HG03575 (cell line): ENCODE results near the gene SRM.
"Not testable (repeated sequence)": the region's sequence is repeated elsewhere in the genome, so short reads cannot be mapped to it uniquely, and the experiment has no call there.

Experiments
- ATAC-seq: cut with Tn5 transposase; IDR thresholded peaks from one replicate; pipeline ENCODE4 v1.9.1; 2021; ENCODE audit not compliant: unreplicated experiment, insufficient number of reproducible peaks, low FRiP score; ENCODE audit errors: extremely low read depth

SRM gene

GRCh38 chr1:11067716-11068599 lies 8.1 kb upstream of the SRM start:
- no peak for ATAC-seq

- no peak for ATAC-seq
These were observed 6.0 kb upstream of the SRM start for GRCh38 chr1:11065796-11066195.

- no peak for ATAC-seq
These were observed 5.1 kb upstream of the SRM start for GRCh38 chr1:11064942-11065341.

GRCh38 chr1:11063937-11064537 lies 4.2 kb upstream of the SRM start:
- ATAC-seq = not testable (repeated sequence)

GRCh38 chr1:11062965-11063401 lies 3.2 kb upstream of the SRM start:
- no peak for ATAC-seq

GRCh38 chr1:11061652-11062365 lies 2.0 kb upstream of the SRM start:
- ATAC-seq = no peak

- ATAC-seq = no peak
These were observed 457 bp downstream of the SRM start for GRCh38 chr1:11059155-11059967.

GRCh38 chr1:11058595-11059154 lies 1.1 kb downstream of the SRM start:
- ATAC-seq = no peak

GRCh38 chr1:11058026-11058425 lies 1.8 kb downstream of the SRM start:
- no peak for ATAC-seq

GRCh38 chr1:11057477-11057876 lies 2.3 kb downstream of the SRM start:
- no peak for ATAC-seq

- no peak for ATAC-seq
These were observed 3.3 kb downstream of the SRM start for GRCh38 chr1:11056504-11056903.

- ATAC-seq = no peak
These were observed 4.1 kb downstream of the SRM start for GRCh38 chr1:11055676-11056075.

GRCh38 chr1:11054666-11055065 lies 5.2 kb downstream of the SRM start:
- ATAC-seq = no peak

- ATAC-seq = no peak
These were observed 5.6 kb downstream of the SRM start for GRCh38 chr1:11054181-11054580.

GRCh38 chr1:11053758-11054137 lies 6.1 kb downstream of the SRM start:
- ATAC-seq = no peak

GRCh38 chr1:11052839-11053757 lies 6.7 kb downstream of the SRM start:
- ATAC-seq = no peak

- no peak for ATAC-seq
These were observed 7.9 kb downstream of the SRM start for GRCh38 chr1:11051781-11052511.
